Peyer's patch (tissue), 4 donors: ENCODE measurements around the gene LRRC8E.

ENCODE experiments used
- CTCF ChIP-seq, 6 experiments: fragments of 450-650 bp in 4 of 6; fragments of 200-600 bp in 2 of 6; sonication (generic) in 1 of 6; IDR thresholded peaks; one replicate each; pipeline ENCODE4 v1.5.1; 2017 to 2019; ENCODE audit warnings: antibody characterized with exemption in 6 of 6, mild to moderate bottlenecking in 3 of 6, moderate library complexity in 1 of 6
- POLR2A ChIP-seq, 2 donors: fragments of 450-650 bp; IDR thresholded peaks; one replicate each; pipeline ENCODE4 v1.5.1; 2017; ENCODE audit warnings: antibody characterized with exemption in 2 of 2, mild to moderate bottlenecking in 2 of 2, moderate library complexity in 2 of 2

GRCh38 chr19:7883105-7883504, 5.2 kb upstream of the LRRC8E start:
- TF ChIP-seq POLR2A (IDR thresholded peaks at IDR 0.05) (no peak), CTCF (IDR thresholded peaks at IDR 0.05) (no peak)
